SU-DHL-6 (cell line): ENCODE data around the gene C17orf78.

Experiments
- H2AFZ ChIP-seq: fragments of 200-600 bp; sonication (generic); 2 replicates; pipeline ENCODE4 v1.6.1; 2014; ENCODE audit warnings: low read depth, mild to moderate bottlenecking, moderate library complexity, mixed read lengths, antibody characterized with exemption, low read length; ENCODE audit not compliant: severe bottlenecking
- H3F3A ChIP-seq: fragments of 200-600 bp; shearing (Covaris generic); 2 replicates; pipeline ENCODE4 v1.6.0; 2016; ENCODE audit warnings: antibody characterized with exemption, mild to moderate bottlenecking; ENCODE audit not compliant: insufficient read depth
- H3K27ac ChIP-seq: fragments of 200-600 bp; sonication (generic); 2 replicates; pipeline ENCODE4 v1.5.1; 2016; ENCODE audit warnings: low read depth, mild to moderate bottlenecking, low read length, moderate library complexity, mixed read lengths
- H3K27me3 ChIP-seq: fragments of 200-600 bp; sonication (generic), shearing (Covaris generic); 2 replicates; pipeline ENCODE4 v1.6.0; 2014; ENCODE audit warnings: mild to moderate bottlenecking, low read length
- H3K36me3 ChIP-seq: fragments of 200-600 bp; sonication (generic); 2 replicates; pipeline ENCODE4 v1.6.1; 2014; ENCODE audit warnings: mild to moderate bottlenecking, low read length, mixed read lengths
- H3K4me2 ChIP-seq: fragments of 300-600, 200-600 bp; shearing (Covaris generic), sonication (generic); 2 replicates; pipeline ENCODE4 v1.6.0; 2014; ENCODE audit warnings: low read length, low read depth, mild to moderate bottlenecking; ENCODE audit not compliant: poor library complexity, severe bottlenecking
- H3K4me3 ChIP-seq: fragments of 200-600 bp; sonication (generic); 2 replicates; pipeline ENCODE4 v1.5.1; 2014; ENCODE audit warnings: antibody characterized with exemption, low read length, mild to moderate bottlenecking, mixed read lengths; ENCODE audit not compliant: insufficient read depth, poor library complexity, severe bottlenecking
- H3K79me2 ChIP-seq: fragments of 200-600 bp; sonication (generic); 2 replicates; pipeline ENCODE4 v1.6.1; 2014; ENCODE audit warnings: mild to moderate bottlenecking, low read length, moderate library complexity; ENCODE audit not compliant: insufficient read depth
- H3K9ac ChIP-seq: fragments of 200-600 bp; sonication (generic); 2 replicates; pipeline ENCODE4 v1.7.0; 2014; ENCODE audit warnings: mild to moderate bottlenecking, low read length
- H3K9me2 ChIP-seq: fragments of 200-600 bp; sonication (generic); replicated peaks from 2 replicates; pipeline ENCODE4 v1.6.1; 2014; ENCODE audit warnings: low read length; ENCODE audit not compliant: insufficient read depth
- H3K9me3 ChIP-seq: fragments of 200-600 bp; sonication (generic); 2 replicates; pipeline ENCODE4 v1.6.1; 2014; ENCODE audit warnings: low read length, mixed read lengths; ENCODE audit not compliant: insufficient read depth
- H4K20me1 ChIP-seq: fragments of 200-600 bp; sonication (generic); 2 replicates; pipeline ENCODE4 v1.6.1; 2014; ENCODE audit warnings: low read depth, mild to moderate bottlenecking, antibody characterized with exemption, low read length, moderate library complexity, mixed read lengths
- CTCF ChIP-seq: fragments of 200-600 bp; sonication (generic); IDR thresholded peaks from one replicate; pipeline ENCODE4 v1.5.1; 2017; ENCODE audit warnings: antibody characterized with exemption, mild to moderate bottlenecking, low read length, moderate library complexity; ENCODE audit not compliant: insufficient read depth, poor library complexity, severe bottlenecking
- EZH2phosphoT487 ChIP-seq: fragments of 200-600 bp; sonication (generic), shearing (Covaris generic); conservative IDR thresholded peaks from 2 replicates; pipeline ENCODE4 v1.6.1; 2018; ENCODE audit warnings: mild to moderate bottlenecking, antibody characterized with exemption, low read length, moderate library complexity, mixed read lengths

Gene C17orf78

GRCh38 chr17:37430051-37430627 lies 54.4 kb downstream of the C17orf78 start:
- no peak overlapping the region for H3K9ac ChIP-seq
- no peak overlapping the region for H3K27ac ChIP-seq
- H4K20me1 ChIP-seq: no peaks in the 10 kb centered on the region
- H2AFZ ChIP-seq: no peak overlapping the region
- no peaks in the 10 kb centered on the region for H3K9me2 ChIP-seq
- peaks cover 4% of the 10 kb centered on the region; the same call in 1 of the 2 replicates for H3K79me2 ChIP-seq
- H3K9me3 ChIP-seq: no peaks in the 10 kb centered on the region
- H3F3A ChIP-seq: no peaks in the 10 kb centered on the region; the same call in 1 of the 2 replicates
- H3K4me2 ChIP-seq: no peak overlapping the region
- H3K36me3 ChIP-seq: peaks cover 26% of the 10 kb centered on the region; the same call in 1 of the 2 replicates
- no peak overlapping the region for H3K4me3 ChIP-seq
- H3K27me3 ChIP-seq: no peaks in the 10 kb centered on the region
- TF ChIP-seq CTCF (no peak), EZH2phosphoT487 (no peak)

DNA sequence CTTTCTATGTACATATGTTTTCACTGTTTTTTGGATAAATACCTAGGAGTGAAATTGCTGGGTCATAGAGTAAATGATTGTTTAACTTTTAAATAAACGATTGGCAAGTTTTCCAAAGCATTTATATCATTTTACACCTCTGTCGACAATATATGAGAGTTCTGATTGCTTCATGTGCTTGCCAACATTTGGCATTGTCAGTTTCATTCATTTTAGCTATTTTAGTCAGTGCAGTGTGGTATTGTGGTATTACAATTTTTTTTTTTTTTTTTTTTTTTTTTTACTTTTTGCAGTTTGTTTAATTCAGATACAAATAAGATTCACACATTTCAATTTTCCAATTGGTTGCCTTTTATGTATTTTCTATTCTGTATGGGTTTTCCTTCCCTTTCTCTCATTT lies 56.9 kb downstream of the C17orf78 start:
- peaks cover 4% of the 10 kb centered on the region; the same call in 1 of the 2 replicates for H3K79me2 ChIP-seq
- no peaks in the 10 kb centered on the region for H3K9me3 ChIP-seq
- H2AFZ ChIP-seq: no peak overlapping the region
- no peak for TF ChIP-seq CTCF
- TF ChIP-seq EZH2phosphoT487: no peak
- H3K27ac ChIP-seq: no peak overlapping the region
- H3K9me2 ChIP-seq: no peaks in the 10 kb centered on the region
- H3K36me3 ChIP-seq: peaks cover 11% of the 10 kb centered on the region; the same call in 1 of the 2 replicates
- H3F3A ChIP-seq: no peaks in the 10 kb centered on the region; the same call in 1 of the 2 replicates
- no peaks in the 10 kb centered on the region for H3K27me3 ChIP-seq
- H3K4me3 ChIP-seq: no peak overlapping the region
- H3K9ac ChIP-seq: no peak overlapping the region
- H4K20me1 ChIP-seq: no peaks in the 10 kb centered on the region
- H3K4me2 ChIP-seq: no peak overlapping the region

GRCh38 chr17:37438141-37438540 lies 62.4 kb downstream of the C17orf78 start:
- H3K4me3 ChIP-seq: no peak overlapping the region
- no peaks in the 10 kb centered on the region for H3K9me3 ChIP-seq
- H3K27ac ChIP-seq: no peak overlapping the region
- H2AFZ ChIP-seq: no peak overlapping the region
- no peaks in the 10 kb centered on the region for H3K9me2 ChIP-seq
- peaks cover 33% of the 10 kb centered on the region; the same call in 1 of the 2 replicates for H3K36me3 ChIP-seq
- H3K27me3 ChIP-seq: no peaks in the 10 kb centered on the region
- no peak overlapping the region for H3K9ac ChIP-seq
- peaks cover 4% of the 10 kb centered on the region; the same call in 1 of the 2 replicates for H3K79me2 ChIP-seq
- no peaks in the 10 kb centered on the region for H4K20me1 ChIP-seq
- no peak overlapping the region for H3K4me2 ChIP-seq
- H3F3A ChIP-seq: no peaks in the 10 kb centered on the region; the same call in 1 of the 2 replicates
- TF ChIP-seq CTCF: no peak
- no peak for TF ChIP-seq EZH2phosphoT487
